OCI-LY7 (cell line): Measurements from ENCODE around the gene MMP21.

Source experiments
- EZH2phosphoT487 ChIP-seq: fragments of 200-600 bp; sonication (generic); IDR thresholded peaks from 2 replicates; pipeline ENCODE4 v1.6.1; 2018; ENCODE audit warnings: low read depth, borderline replicate concordance, mild to moderate bottlenecking, mixed run types, antibody characterized with exemption, low read length, moderate library complexity, mixed read lengths
- TF ChIP-seq, protein P1 (sequence below): fragments of 200-600 bp; sonication (generic); conservative IDR thresholded peaks from 2 replicates; pipeline ENCODE4 v1.5.1; 2014; ENCODE audit warnings: mild to moderate bottlenecking, antibody characterized with exemption, low read length, moderate library complexity, mixed read lengths

- TF ChIP-seq, protein P1, sequence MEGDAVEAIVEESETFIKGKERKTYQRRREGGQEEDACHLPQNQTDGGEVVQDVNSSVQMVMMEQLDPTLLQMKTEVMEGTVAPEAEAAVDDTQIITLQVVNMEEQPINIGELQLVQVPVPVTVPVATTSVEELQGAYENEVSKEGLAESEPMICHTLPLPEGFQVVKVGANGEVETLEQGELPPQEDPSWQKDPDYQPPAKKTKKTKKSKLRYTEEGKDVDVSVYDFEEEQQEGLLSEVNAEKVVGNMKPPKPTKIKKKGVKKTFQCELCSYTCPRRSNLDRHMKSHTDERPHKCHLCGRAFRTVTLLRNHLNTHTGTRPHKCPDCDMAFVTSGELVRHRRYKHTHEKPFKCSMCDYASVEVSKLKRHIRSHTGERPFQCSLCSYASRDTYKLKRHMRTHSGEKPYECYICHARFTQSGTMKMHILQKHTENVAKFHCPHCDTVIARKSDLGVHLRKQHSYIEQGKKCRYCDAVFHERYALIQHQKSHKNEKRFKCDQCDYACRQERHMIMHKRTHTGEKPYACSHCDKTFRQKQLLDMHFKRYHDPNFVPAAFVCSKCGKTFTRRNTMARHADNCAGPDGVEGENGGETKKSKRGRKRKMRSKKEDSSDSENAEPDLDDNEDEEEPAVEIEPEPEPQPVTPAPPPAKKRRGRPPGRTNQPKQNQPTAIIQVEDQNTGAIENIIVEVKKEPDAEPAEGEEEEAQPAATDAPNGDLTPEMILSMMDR, result no peak
- no peak for TF ChIP-seq EZH2phosphoT487
These were observed 47.4 kb upstream of the MMP21 start, which contains the start of the genes BCCIP and UROS for GRCh38 chr10:125822878-125823662.
